Cardiac muscle cell (in vitro differentiated cells and primary cell): Measurements from ENCODE around the gene ADIRF. TPM values are rescaled to one million over a fixed set of nuclear protein-coding genes. Genes with fewer than 3 reads are reported as not detected.

Experiments used
- DNase-seq, 2 donors: peaks; one replicate each; pipeline versions ENCODE4 v3.0.0 to v3.0.0-alpha.2; 2010 to 2017; ENCODE audit warnings: low read depth in 1 of 2, low spot score in 1 of 2
- H3K27ac ChIP-seq: fragments of 200-600 bp; sonication (generic); 2 replicates; pipeline ENCODE4 v1.5.1; 2016
- H3K27me3 ChIP-seq: fragments of 200-600 bp; sonication (generic); 2 replicates; pipeline ENCODE4 v1.6.0; 2016; ENCODE audit warnings: control low read depth
- H3K36me3 ChIP-seq: fragments of 200-600 bp; sonication (generic); 2 replicates; pipeline ENCODE4 v1.5.1; 2016; ENCODE audit warnings: control low read depth
- H3K4me1 ChIP-seq: fragments of 200-600 bp; sonication (generic); 2 replicates; pipeline ENCODE4 v1.8.1; 2017; ENCODE audit warnings: low read depth, mild to moderate bottlenecking, mixed run types
- H3K4me3 ChIP-seq: fragments of 200-600 bp; sonication (generic); 2 replicates; pipeline ENCODE4 v1.5.1; 2016; ENCODE audit warnings: mild to moderate bottlenecking
- H3K9me3 ChIP-seq: fragments of 200-600 bp; sonication (generic); 2 replicates; pipeline ENCODE4 v1.5.1; 2017; ENCODE audit warnings: low read depth, mild to moderate bottlenecking, control low read depth
- polyA plus RNA-seq: library from polyadenylated mRNA; unstranded; fragments of >200 nt; fragmentation: Nextera tagmentation; extraction: Ambion mirVana; gene quantifications from 2 replicates; pipeline ENCODE4 v1.2.1, GENCODE V29; 2016
- total RNA-seq: library from RNA; depleted of rRNA; stranded (reverse); fragments of >200 nt; gene quantifications from 2 replicates; pipeline ENCODE4 v1.2.3, GENCODE V29; 2016
- TF ChIP-seq, protein P1 (sequence below): IDR thresholded peaks from 2 replicates; pipeline ENCODE4 v1.5.1; 2012; ENCODE audit warnings: low read depth, mild to moderate bottlenecking, low read length

The ADIRF gene
- total and polyA plus RNA-seq, 2 experiments from 2014 or later, result 0.40 TPM; not detected in 1

DNA sequence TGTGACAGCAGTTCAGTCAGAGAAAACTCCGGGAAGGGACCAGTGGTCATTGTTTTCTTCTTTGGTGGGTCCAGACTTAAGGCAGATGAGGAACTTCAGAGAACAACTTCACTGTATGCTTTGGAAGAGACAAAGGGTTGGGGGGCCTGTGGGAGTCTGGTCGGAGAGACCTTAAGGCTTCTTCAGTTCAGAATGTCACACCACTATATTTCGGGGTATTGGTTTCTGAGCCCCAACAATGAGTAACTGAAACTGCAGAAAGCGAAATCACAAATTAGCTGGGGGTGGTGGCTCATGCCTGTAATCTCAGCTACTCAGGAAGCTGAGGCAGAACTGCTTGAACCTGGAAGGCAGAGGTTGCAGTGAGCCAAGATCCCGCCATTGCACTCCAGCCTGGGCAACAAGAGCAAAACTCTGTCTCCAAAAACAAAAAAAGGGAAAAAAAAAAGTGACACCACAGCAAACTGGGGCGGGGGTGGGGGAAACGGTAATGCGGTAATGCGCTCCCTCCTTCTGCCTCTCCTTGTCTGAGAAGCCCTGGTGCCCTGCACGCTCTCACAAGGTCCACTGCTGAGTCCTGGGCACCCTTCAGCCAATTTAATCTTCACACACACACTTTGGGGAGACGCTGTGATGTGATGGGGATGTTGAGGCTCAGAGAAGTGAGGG is 2.2 kb upstream of the ADIRF start:
- no peak for DNase-seq
- no peaks in the 10 kb centered on the region for H3K9me3 ChIP-seq
- peaks cover 21% of the 10 kb centered on the region for H3K4me1 ChIP-seq
- H3K4me3 ChIP-seq, result no peak overlapping the region
- no peaks in the 10 kb centered on the region for H3K36me3 ChIP-seq
- no peak overlapping the region for H3K27ac ChIP-seq
- no peaks in the 10 kb centered on the region for H3K27me3 ChIP-seq
- TF ChIP-seq, protein P1, sequence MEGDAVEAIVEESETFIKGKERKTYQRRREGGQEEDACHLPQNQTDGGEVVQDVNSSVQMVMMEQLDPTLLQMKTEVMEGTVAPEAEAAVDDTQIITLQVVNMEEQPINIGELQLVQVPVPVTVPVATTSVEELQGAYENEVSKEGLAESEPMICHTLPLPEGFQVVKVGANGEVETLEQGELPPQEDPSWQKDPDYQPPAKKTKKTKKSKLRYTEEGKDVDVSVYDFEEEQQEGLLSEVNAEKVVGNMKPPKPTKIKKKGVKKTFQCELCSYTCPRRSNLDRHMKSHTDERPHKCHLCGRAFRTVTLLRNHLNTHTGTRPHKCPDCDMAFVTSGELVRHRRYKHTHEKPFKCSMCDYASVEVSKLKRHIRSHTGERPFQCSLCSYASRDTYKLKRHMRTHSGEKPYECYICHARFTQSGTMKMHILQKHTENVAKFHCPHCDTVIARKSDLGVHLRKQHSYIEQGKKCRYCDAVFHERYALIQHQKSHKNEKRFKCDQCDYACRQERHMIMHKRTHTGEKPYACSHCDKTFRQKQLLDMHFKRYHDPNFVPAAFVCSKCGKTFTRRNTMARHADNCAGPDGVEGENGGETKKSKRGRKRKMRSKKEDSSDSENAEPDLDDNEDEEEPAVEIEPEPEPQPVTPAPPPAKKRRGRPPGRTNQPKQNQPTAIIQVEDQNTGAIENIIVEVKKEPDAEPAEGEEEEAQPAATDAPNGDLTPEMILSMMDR, result no peak

DNA sequence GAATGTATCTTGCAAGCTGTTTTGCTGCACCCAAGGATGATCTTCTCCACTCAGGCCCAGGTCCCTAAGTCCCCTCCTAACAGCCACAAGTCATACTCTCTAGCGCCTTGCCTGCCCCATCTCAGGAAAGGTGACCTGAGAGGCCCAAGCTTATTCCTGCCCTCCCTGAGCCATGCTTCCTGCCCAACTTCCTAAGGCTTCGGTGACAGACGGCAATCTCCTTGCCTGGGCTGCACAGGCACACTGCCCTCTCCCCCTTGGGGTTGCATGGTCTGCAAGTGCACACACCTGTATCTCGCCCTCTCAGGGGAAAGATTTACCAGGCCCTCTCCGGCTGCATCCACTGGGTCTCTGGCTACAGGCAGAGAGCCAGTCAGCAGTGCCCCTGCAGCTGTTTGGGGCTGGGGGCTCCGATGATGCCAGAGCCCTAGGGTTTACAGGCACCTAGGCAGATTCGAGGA is 771 bp upstream of the ADIRF start:
- Histone ChIP-seq H3K36me3 (no peaks in the 10 kb centered on the region), H3K27ac (no peak overlapping the region), H3K27me3 (peaks cover 5% of the 10 kb centered on the region), H3K4me1 (peaks cover 18% of the 10 kb centered on the region), H3K9me3 (no peaks in the 10 kb centered on the region), H3K4me3 (no peak overlapping the region)
- DNase-seq, result no peak
- TF ChIP-seq, protein P1, result no peak

DNA sequence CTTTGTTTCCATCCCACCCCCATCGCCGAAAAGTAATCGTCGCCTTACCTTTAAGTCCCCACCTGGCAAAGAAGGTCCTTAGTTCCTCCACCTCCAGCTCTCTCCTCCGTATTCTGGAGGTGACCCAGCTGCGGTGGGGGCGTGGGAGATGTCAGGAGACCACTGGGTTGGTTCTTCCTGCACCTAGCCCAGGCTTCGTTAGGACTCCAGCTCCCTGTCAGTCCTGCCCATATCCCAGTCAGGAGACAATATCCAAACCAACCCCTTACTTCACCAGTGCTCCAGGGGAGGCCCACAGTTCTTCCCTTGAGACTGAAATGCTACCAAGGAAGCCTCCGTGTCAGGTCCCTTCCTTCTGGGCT is 693 bp downstream of the ADIRF start:
- Histone ChIP-seq H3K36me3 (no peaks in the 10 kb centered on the region), H3K9me3 (no peaks in the 10 kb centered on the region), H3K4me3 (no peak overlapping the region), H3K27ac (no peak overlapping the region), H3K4me1 (peaks cover 18% of the 10 kb centered on the region), H3K27me3 (peaks cover 5% of the 10 kb centered on the region)
- DNase-seq, result no peak
- TF ChIP-seq, protein P1, result no peak

DNA sequence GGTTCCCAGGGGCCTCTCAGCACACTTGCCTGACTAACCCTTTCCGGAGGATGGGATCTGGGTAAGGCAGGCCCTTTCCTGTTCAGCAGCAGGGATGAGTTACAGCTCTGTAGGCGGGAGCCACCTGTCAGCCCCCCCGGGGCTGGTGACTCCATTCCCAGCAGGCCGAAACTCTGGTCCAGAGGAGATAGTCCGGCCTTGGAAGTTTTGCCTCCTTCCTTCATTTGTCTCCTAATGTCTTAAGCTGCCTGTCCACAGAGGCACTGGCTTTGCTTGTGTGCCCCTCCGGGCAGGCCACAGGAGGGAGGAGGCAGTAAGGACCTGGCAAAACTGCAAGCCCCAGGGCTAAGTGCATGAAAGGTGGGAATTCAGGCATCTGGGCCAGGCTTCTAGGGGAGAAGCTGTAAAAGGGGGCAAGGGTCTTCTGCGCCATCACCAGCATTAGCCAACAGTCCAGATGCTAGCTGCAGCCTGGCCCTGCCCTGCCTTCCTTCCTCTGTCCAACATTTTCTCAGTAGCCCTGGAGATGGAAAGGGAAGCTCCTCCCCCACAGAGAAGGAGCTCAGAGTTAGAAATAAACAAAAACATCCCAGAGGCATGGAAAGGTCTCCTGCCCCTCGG is 1.2 kb downstream of the ADIRF start:
- no peaks in the 10 kb centered on the region for H3K36me3 ChIP-seq
- no peak overlapping the region for H3K4me3 ChIP-seq
- peak in 1 of 2 donors; percentile 14 for DNase-seq
- H3K27ac ChIP-seq, result no peak overlapping the region
- TF ChIP-seq, protein P1, result no peak
- peaks cover 13% of the 10 kb centered on the region for H3K4me1 ChIP-seq
- peaks cover 5% of the 10 kb centered on the region for H3K27me3 ChIP-seq
- no peaks in the 10 kb centered on the region for H3K9me3 ChIP-seq

DNA sequence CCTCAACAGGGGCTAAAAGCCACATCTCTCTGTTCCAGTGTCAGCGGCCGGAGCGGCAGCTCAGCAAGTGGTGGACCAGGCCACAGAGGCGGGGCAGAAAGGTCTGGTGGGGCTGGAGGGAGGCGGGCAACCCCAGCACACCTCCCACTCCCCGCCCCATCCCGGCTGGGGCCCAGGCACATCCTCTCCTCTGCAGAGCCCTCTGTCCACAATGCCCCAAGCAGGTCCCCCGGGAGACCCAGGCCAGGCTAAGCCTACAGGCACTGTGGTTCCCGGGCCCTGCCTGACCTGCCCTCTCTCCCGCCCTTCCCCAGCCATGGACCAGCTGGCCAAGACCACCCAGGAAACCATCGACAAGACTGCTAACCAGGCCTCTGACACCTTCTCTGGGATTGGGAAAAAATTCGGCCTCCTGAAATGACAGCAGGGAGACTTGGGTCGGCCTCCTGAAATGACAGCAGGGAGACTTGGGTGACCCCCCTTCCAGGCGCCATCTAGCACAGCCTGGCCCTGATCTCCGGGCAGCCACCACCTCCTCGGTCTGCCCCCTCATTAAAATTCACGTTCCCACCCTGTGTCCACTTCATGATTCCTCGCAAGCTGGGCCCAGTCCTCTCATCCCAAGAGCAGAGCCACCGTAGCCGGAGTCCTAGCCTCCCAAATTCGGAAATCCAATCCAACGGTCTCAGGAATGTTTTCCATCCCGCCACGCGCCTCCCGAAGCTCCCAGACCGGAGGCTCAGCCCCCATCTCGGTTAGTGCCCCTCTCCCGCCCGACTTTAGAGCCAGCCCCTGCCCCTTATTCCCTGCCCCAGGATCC is 2.1 kb downstream of the ADIRF start:
- no peak overlapping the region for H3K27ac ChIP-seq
- H3K27me3 ChIP-seq, result peaks cover 5% of the 10 kb centered on the region
- TF ChIP-seq, protein P1, result no peak
- DNase-seq, result peak in 1 of 2 donors; percentile 27
- peak overlapping the region; percentile 22 for H3K4me3 ChIP-seq
- no peaks in the 10 kb centered on the region for H3K36me3 ChIP-seq
- H3K9me3 ChIP-seq, result no peaks in the 10 kb centered on the region
- peaks cover 13% of the 10 kb centered on the region for H3K4me1 ChIP-seq
